Endometrium (tissue), 2 donors: ENCODE data around the gene KDR.

ENCODE experiments used
- FAIRE-seq: peaks from 2 replicates; lab custom pipeline; 2012; peaks lifted over from hg19 to GRCh38; lab: Jason Lieb, UNC
- donor health status: control.
- donor health status: control.

KDR gene

DNA sequence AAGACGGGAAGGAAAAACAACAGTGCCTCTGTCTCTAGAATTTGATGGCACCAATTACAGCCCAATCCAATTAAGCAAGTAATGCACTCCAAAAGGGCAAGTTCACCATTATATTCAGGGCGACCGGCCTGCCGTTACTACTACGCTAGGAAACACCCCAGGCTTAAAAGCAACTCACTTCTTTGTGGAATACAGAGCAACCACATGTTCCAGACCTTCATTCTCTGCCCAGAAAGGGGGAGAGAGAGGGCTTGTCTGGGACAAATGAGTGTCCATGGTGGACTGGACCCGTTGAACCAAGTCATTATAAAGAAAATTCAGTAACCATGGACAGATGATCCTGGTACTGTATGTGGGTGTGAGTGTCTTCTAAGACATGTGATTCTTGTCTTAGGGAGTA, 1.6 kb downstream of the KDR start:
- no peak for FAIRE-seq

DNA sequence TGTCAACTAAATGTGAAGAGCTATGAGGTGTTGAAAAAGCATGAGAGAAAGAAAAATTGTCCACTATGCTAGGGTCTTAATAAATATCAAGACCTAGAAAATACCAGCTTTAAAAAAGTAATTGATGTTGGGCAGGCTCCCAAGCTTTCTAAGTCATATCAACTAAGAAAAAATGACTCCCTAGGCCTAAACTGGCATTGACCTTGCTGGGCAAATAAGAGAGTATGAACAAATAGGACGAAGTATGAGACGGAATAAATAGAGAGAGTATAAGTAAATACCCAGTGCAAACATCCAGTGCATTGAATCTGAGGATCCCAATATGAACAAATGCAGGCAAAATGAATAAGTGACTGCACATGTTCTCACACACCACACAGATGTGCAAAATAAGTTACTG, 3.2 kb downstream of the KDR start:
- FAIRE-seq = no peak

DNA sequence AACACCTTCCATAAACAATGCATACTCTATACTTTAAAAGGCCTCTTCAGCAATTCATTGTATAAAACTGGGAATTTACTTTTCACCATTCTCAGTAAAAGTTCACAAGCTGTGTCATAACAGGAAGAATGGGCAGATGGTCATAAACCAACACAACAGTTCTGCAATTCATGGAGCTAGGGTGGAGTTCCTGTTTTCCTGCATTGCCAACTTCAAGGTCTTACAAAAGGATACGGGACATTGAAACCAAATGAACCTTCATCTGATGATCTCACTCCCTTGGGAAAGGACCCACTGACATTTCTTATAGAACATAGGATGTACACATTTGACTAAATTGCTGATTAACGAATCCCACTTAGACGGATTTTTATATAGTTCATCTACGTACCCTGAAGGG, 4.1 kb downstream of the KDR start:
- FAIRE-seq = no peak

DNA sequence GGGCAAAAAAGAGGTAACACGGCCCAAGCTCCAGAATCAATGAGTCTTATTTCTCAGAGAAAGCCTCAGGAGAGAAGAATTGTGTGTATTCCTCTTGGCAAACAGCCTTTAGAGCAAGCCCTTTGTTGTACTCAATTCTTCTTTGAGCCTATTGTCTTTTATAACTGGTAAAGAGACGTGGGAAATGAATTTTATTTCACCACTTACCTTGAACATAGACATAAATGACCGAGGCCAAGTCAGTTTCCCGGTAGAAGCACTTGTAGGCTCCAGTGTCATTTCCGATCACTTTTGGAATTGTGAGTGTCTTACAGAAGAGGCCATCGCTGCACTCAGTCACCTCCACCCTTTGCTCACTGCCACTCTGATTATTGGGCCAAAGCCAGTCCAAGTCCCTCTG, 7.0 kb downstream of the KDR start:
- FAIRE-seq = no peak

DNA sequence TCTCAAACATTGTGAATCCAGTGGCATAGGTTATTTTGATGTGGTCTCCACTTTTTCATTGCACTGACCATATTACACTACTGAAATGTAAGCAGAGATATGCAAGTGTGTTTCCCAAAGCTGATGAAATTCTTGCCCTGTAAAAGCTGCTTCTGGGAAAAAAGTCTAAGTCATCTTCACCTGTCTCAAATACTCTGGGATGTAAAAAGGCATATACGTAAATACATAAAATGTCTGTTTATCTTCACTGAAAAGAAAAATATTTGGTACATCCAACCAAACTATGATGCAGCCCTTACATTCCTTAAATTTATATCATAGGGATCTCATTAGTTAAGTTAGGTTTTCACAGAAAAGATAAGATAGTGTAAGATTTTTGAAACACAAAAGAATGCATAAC, 7.9 kb downstream of the KDR start:
- FAIRE-seq = no peak

DNA sequence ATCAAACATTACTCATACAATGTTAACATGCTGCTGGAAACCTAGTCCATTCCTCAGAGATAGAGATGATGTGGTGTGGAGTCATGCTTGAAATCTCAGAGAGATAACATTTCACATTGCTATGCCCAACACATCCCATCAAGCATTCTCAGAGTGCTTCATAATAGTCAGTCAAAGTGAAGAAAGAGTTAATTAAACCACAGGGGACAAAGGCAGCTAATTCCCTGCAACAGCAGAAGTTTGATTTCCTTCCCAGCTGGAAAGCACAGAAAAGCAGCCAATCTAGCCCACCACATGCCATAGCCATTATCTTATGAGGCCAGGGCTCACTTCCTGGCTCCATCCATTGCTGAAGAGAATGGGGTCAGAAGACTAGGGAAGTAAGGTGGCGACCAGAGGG, 8.9 kb downstream of the KDR start:
- FAIRE-seq = no peak

DNA sequence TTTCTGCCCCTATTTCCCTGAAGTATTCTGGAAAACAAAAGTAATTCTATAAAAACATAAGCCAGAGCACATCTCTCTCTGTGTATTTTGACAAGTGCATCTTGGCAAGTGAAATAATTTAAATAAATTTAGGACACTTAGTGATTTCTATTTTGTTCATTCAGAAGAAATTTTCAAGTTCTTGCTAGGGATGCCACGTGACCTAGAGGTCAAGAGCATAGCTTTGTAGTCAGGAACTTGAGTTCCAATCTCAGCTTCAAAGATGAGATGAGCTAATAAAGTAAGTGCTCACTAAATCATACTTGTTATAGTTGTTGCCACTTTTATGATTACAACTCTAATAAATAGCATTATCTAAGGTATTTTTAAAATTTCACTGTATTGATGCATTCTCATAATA, 13.8 kb downstream of the KDR start:
- no peak for FAIRE-seq

DNA sequence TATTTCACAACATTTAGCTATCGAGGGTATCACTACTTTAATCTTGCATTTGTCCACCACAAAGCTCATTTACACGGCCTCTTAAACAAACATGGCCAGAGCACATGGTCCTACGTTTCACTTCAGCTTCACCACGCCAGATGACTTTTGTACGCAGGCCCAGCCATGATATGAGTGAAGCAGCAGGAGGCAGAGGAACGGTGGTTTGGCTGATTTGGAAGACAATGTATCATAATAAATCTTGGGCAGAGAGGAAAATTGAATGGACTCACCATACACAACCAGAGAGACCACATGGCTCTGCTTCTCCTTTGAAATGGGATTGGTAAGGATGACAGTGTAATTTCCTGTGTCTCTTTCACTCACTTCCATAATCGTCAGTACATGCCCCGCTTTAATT, 15.3 kb downstream of the KDR start:
- FAIRE-seq = no peak

DNA sequence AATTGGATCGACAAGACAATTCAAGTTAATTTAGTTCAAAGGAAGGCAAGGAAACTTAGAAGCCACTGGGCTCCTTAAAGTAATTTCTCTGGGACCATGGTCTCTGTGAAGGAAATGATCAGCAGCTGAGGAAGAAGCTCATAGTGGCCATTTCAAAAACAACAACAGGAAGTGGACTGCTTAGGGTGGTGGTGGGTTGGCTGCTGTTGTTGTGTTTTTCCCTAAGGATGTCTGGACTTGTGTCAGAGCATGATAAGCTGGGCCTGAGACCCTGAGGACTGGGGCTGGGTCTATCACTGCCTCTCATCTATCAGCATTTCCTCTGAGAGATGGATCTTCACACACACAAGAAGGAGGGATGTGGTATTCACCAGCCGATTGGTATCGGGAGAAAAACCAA, 18.3 kb downstream of the KDR start:
- no peak for FAIRE-seq

DNA sequence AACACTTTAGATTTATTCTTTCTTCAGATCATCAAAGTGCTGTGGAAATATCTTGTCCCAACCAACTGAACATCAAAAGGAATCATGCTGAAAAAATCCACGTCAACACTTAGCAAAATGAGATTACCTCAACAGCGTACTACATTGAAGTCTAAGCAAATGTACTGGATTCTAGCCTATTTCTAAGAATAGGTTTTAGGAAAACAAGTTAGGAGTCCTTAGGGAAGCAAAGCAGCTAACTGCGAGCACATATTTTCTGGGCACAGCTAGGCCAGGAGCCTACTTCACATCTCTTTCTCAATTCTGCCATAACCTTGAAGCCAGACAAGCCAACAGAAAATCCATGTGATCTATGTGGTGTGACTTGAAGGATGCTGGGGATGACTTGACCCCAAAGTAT, 22.2 kb downstream of the KDR start:
- FAIRE-seq = no peak

DNA sequence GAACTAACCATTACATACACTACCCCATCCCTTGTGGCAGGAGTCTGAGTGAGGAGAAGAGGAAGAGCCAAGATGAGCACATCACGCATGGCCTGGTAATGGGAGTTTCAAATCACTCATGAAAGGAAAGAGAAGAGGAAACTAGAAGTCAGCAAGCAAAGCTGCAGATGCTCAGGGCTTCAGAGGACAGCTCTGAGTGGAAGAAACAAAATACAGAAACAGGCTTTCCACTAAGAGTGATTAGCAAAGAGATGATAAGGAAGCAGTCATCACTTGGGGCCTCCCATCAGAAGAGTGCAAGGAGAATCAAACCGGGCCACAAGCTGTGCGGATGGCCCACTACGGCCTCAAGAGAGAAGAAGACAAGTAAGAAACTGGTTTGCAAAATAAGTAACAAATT, 25.6 kb downstream of the KDR start:
- no peak for FAIRE-seq

DNA sequence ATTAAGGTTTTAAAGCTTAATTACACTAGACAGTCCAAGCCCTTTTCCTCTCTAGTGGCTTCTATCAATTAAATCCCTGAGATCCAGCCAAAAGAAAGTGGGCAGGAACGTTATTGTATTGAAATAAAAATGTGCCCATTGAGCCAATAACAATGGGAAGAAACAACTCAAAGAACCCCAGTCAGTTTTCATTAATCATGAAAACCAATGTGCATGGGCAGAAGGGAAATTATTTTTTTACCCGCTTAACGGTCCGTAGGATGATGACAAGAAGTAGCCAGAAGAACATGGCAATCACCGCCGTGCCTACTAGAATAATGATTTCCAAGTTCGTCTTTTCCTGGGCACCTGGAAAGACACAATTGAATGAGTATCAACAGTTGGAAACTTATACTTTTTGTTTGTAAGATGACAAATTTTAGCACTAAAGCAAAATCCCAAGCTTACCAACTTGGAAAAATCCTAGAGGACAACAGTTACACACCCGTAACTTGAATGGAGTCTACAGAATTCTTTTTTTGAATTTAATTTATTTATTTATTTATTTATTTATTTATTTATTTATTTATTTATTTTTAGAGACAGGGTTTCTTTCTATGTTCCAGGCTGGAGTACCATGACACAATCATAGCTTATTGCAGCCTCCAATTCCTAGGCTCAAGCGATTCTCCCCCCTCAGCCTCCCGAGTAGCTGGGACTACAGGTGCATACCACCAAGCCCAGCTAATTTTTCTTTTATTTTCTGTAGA, 26.8 kb downstream of the KDR start:
- FAIRE-seq = no peak

DNA sequence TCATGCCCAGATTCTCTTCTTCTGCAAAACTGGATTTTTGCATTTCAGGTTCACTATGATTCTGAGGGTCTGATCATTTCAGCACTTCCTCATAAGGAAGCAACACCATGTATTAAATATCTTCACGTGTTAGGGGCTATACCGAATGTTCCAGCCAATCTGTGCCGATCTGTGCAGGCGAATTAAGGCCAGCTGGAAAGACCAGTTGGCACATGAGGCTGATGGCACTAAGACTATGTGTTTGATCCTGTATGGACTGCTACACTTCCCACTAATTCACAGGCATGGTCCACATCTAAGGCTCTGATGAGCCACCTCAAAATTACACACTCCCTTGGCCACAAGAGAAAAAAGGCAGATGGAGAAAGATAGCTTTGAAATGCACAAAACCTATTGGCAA, 28.8 kb downstream of the KDR start:
- no peak for FAIRE-seq

DNA sequence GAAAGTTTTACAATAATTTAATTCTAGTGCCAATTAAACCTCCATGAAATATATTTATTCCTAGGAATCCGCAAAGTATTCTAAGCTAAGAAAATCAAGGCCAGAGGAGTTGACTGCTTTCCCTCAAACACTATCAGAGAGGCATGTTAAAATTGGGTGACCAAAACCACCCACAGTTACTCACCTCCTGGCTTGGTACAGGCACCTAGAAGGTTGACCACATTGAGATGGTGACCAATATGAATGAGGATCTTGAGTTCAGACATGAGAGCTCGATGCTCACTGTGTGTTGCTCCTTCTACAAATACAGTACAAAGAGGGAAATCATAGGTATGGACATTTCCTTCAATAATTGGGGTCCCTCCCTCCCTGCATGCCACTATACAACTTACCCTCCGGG, 29.4 kb downstream of the KDR start:
- no peak for FAIRE-seq

DNA sequence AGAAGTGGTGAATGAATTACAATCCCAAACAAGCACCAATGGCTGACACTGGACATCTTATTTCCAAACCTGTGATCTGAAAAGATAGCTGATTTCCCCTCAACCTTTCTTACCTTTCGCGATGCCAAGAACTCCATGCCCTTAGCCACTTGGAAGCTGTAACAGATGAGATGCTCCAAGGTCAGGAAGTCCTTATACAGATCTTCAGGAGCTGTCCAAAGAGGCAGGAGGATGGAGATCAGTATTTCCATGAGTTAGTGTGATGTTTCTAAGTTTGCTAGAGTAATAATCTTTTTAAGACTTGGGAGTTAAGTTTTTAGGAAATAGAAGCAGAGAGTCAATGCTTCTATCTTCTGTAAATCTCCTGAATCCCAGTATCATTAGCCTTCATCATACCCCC, 32.9 kb downstream of the KDR start:
- no peak for FAIRE-seq

DNA sequence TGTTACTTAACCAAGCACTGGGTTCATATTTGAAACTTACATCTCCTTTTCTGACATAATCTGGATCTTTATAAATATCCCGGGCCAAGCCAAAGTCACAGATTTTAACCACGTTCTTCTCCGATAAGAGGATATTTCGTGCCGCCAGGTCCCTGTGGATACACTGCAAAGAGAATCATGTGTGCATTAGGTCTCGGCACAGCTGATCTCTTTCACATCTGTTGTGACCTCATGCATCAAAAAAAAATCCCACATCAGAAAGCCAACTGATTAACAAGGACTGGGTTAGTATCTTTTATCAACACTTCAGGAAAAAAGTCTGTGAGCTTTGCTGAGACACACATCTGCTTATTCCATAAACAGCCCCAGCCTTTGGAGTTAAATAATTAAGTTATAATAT, 35.5 kb downstream of the KDR start:
- no peak for FAIRE-seq

DNA sequence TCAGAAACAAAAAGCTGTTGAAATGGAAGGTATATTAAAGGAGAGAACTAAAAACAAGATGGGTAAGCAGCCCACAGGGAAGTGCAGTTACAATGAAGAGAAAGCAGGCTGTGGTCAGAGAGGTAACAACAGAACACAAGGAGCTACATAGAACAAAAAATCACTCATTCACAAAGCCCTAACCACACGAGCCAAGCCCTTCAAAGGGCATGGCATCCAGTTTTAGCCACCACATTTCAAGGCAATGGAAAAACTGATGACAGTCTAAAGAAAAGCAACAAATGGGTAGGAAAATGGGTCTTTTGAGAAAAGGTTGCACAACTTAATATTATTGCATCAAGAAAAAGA, 37.5 kb downstream of the KDR start:
- FAIRE-seq = no peak

DNA sequence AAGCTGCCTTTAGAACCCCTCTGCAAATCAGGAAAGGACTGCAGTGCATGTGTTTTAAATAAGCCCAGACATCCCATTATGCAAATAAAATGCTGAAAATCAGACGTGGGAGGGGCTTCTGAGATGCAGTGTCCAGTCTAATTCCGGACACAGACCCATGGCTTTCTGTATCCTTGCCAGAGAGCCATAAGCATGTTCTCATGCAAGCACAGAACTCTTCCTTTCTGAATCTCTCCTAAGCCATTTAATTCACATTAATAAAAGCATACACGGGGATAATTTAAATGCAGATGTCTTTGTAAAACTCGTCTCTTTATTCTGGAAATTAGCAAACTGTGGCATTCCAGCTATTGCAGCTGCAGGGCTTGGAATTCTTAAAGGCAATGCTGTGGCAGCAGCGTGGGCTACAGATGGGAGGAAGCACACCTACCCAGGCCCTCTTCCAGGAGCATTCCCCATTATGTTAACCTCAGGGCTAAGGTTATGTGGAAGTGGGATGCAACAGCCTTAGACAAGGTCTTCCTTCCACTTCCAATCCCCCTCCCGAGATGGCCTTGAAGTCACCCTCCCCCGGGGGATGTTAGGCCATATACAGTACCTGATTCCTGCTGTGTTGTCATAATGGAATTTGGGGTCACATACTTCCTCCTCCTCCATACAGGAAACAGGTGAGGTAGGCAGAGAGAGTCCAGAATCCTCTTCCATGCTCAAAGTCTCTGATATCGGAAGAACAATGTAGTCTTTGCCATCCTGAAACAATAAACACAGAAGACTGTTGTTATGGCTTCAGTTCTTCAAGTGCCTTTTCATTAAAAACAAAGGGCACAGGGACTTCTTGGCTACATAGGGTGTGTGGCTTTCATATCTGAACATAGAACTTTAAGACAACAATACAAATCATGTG, 38.1 kb downstream of the KDR start:
- no peak for FAIRE-seq

DNA sequence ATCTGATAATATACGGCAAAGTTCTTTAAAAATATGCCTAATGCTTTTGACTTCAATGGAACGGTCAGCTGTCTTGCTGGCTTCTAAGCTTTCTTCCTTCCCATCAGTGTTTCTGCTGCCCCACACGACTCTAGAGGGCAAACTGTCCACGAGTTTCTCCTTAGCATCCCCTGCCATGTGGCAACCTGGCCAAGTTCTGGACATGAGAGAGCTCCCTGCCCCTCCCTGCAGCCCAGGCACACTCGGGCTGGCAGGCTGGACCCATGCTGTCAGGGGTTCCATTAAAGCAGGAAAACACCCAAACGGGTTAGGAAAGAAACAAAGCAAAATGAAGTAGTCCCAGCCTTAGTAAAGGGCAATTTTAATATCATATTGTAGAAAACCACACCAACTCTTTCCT, 38.8 kb downstream of the KDR start:
- FAIRE-seq = no peak

DNA sequence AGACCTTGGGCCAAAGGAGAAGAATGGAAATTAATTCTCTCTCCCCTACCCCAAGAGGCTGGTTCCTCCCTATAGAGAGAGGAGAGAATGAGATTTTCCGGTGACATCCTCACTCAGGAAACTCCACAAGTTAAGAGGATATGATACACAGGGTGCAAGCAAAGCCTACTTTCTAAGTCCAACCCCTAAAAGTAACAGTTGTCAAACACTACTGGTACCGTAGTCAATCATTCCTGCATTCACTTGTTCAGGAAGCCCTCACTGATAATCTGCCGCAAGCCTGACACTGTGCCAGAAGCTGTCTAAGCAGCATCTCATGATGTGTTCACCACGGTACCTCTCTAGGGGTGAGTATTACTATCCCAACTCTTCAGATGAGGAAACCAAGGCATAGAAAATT, 41.7 kb downstream of the KDR start:
- FAIRE-seq = no peak

DNA sequence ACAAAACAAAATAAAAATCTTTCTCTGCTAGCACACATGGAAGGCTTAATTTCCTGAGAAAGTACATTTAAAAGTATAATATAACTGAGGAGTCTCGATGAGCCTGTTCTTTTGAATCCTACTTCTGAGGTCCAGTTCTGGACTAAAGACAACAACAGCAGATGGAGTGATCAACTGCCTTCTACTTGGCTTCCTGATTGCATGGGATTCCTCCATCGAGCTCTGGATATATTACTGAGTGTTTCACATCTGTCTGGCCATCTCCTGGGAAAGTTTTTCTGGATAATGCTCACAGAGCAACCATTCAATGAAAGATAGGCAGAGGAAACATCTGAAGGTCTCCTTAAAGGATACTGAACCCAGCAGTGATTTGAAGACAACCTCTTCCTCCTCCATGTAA, 42.6 kb downstream of the KDR start:
- FAIRE-seq = no peak

DNA sequence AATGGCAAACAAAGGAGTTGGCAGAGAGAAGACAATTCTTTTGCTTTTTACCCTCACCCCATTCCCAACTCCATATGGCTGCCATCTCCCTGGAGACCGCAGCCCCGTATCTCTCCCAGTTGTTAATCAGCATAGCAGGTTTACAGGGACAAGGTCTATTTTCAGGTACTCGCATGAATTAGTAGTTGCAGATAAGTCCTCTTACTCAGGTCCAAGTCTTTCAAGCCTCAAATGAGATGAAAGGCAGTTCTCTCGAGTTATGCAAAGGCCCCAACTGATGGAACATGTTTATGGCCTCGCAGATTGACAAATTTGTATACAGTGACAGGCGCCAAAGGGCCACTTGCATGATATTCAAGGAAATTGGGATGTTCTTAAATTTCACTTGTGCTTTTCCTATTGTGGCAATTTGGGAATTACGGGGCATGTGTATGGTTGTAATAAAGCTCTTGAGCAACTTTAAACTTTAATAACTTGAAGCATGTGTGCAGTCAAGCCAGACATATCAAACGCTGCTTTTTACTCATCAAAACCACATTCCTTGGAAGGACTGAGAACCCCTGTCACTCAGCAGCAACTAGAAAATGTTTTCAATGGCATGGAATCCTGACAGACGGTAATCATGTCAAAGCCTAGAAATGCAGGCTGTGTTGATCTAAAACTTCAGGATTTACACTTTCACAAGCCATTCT, 45.1 kb downstream of the KDR start:
- no peak for FAIRE-seq

DNA sequence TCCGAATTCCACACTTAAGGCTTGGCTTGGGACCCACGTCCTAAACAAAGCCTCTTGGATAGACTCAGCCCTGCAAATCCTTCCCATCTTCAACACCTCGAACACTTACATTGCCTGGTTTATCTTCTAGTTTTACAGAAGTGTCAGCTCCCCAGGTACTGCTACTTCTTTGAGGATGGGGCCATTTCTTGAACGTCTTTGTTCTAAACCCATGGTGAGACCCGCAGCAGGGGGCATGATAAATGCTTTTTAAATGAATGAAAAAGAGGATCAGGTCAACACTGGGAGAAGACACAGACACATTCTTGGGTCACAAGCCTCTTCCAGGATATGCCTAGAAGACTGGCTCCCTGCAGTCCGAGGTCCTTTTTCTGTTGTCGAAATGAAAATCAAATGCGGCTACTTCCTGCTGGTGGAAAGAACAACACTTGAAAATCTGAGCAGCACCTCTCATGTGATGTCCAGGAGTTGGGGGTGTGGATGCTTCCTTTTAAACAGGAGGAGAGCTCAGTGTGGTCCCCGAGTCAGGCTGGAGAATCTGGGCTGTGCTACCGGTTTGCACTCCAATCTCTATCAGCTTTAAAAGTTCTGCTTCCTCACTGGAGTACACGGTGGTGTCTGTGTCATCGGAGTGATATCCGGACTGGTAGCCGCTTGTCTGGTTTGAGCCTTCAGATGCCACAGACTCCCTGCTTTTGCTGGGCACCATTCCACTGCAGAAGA, 45.8 kb downstream of the KDR start:
- no peak for FAIRE-seq
